Left kidney (tissue), 2 donors: ENCODE results near the gene LRP1. TPM values are rescaled to one million over a fixed set of nuclear protein-coding genes. Genes with fewer than 3 reads are reported as not detected.

Source experiments
- DNase-seq: peaks from one replicate; pipeline ENCODE4 v3.0.0-alpha.2; 2013
- polyA plus RNA-seq: library from polyadenylated mRNA; unstranded; fragments of 120-200 nt; gene quantifications from one replicate; pipeline ENCODE4 v1.2.1, GENCODE V29; 2013; ENCODE audit not compliant: insufficient read length

The LRP1 gene
- polyA plus RNA-seq, 1 donor = 64.5 TPM

- DNase-seq = no peak
Measured at GRCh38 chr12:57192920-57193319, 64.6 kb downstream of the LRP1 start.

GRCh38 chr12:57193706-57194245 is 65.5 kb downstream of the LRP1 start:
- no peak for DNase-seq

- no peak for DNase-seq
Measured at GRCh38 chr12:57194253-57194652, 66.0 kb downstream of the LRP1 start.

- DNase-seq = no peak
Measured at GRCh38 chr12:57195186-57195585, 66.9 kb downstream of the LRP1 start.

- DNase-seq = no peak
Measured at GRCh38 chr12:57195611-57196371, 67.5 kb downstream of the LRP1 start.

- DNase-seq = no peak
Measured at GRCh38 chr12:57196439-57196838, 68.2 kb downstream of the LRP1 start.

GRCh38 chr12:57196956-57197355 is 68.7 kb downstream of the LRP1 start:
- no peak for DNase-seq

GRCh38 chr12:57198329-57198728 is 70.0 kb downstream of the LRP1 start:
- no peak for DNase-seq

- DNase-seq = no peak
Measured at GRCh38 chr12:57199191-57199590, 70.9 kb downstream of the LRP1 start.

- no peak for DNase-seq
Measured at GRCh38 chr12:57200497-57200896, 72.2 kb downstream of the LRP1 start.

- DNase-seq = no peak
Measured at GRCh38 chr12:57201219-57201618, 72.9 kb downstream of the LRP1 start.

- no peak for DNase-seq
Measured at GRCh38 chr12:57201631-57202030, 73.3 kb downstream of the LRP1 start.

GRCh38 chr12:57202321-57202720 is 74.0 kb downstream of the LRP1 start:
- no peak for DNase-seq

GRCh38 chr12:57203201-57203600 is 74.9 kb downstream of the LRP1 start:
- DNase-seq = no peak

GRCh38 chr12:57203791-57204190 is 75.5 kb downstream of the LRP1 start:
- DNase-seq = no peak

GRCh38 chr12:57204454-57204853 is 76.2 kb downstream of the LRP1 start:
- DNase-seq = no peak

GRCh38 chr12:57205186-57205585 is 76.9 kb downstream of the LRP1 start:
- no peak for DNase-seq

- no peak for DNase-seq
Measured at GRCh38 chr12:57205931-57206330, 77.6 kb downstream of the LRP1 start.

GRCh38 chr12:57207731-57208630 is 79.7 kb downstream of the LRP1 start:
- DNase-seq = no peak

GRCh38 chr12:57208631-57209282 is 80.5 kb downstream of the LRP1 start:
- DNase-seq = no peak

- no peak for DNase-seq
Measured at GRCh38 chr12:57209916-57210315, 81.6 kb downstream of the LRP1 start.

- DNase-seq = no peak
Measured at GRCh38 chr12:57210461-57210860, 82.2 kb downstream of the LRP1 start.
